Spleen (tissue), 7 donors: Measurements from ENCODE around the gene C6orf132.

Experiments
- POLR2A ChIP-seq, 3 donors: fragments of 450-650 bp; IDR thresholded peaks; one replicate each; pipeline ENCODE4 v1.5.1; 2017; ENCODE audit warnings: antibody characterized with exemption in 3 of 3, mild to moderate bottlenecking in 1 of 3
- POLR2AphosphoS5 ChIP-seq, 3 donors: sonication (generic); formaldehyde crosslinking; IDR thresholded peaks; one replicate each; pipeline ENCODE4 v1.5.1; 2017; ENCODE audit warnings: antibody characterized with exemption in 3 of 3
- TF ChIP-seq, protein P1 (sequence below), 11 experiments: fragments of 200-600 bp in 7 of 11; fragments of 450-650 bp in 4 of 11; sonication (generic) in 4 of 11; IDR thresholded peaks in 8 of 11; conservative IDR thresholded peaks in 3 of 11; 1 replicate in 7 of 11; 2 replicates in 4 of 11; pipeline versions ENCODE4 v1.4.0 to v1.8.0; 2016 to 2021; ENCODE audit warnings: antibody characterized with exemption in 11 of 11, inconsistent platforms in 4 of 11, mild to moderate bottlenecking in 1 of 11
- donor health status: DM: no; HTN: no; CAD: no; lungs with moderate emphysema.
- donor health status: DM: no; HTN: no; CAD: no.
- donor health status: DM: no; HTN: no; CAD: no.

- TF ChIP-seq, protein P1, sequence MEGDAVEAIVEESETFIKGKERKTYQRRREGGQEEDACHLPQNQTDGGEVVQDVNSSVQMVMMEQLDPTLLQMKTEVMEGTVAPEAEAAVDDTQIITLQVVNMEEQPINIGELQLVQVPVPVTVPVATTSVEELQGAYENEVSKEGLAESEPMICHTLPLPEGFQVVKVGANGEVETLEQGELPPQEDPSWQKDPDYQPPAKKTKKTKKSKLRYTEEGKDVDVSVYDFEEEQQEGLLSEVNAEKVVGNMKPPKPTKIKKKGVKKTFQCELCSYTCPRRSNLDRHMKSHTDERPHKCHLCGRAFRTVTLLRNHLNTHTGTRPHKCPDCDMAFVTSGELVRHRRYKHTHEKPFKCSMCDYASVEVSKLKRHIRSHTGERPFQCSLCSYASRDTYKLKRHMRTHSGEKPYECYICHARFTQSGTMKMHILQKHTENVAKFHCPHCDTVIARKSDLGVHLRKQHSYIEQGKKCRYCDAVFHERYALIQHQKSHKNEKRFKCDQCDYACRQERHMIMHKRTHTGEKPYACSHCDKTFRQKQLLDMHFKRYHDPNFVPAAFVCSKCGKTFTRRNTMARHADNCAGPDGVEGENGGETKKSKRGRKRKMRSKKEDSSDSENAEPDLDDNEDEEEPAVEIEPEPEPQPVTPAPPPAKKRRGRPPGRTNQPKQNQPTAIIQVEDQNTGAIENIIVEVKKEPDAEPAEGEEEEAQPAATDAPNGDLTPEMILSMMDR (IDR thresholded peaks at IDR 0.05 in 8 of 11, conservative IDR thresholded peaks at IDR 0.05 in 3 of 11) = no peak
- TF ChIP-seq POLR2AphosphoS5 (IDR thresholded peaks at IDR 0.05) (no peak), POLR2A (IDR thresholded peaks at IDR 0.05) (no peak)
Measured at GRCh38 chr6:42158011-42158410, 15.6 kb upstream of the C6orf132 start.
